HUES48 (cell line): ENCODE results near the gene CBX4.

ENCODE experiments used
- H3K27ac ChIP-seq: one replicate; pipeline ENCODE4 v1.7.0; 2013; ENCODE audit warnings: low read depth, low read length, inconsistent platforms
- H3K27me3 ChIP-seq: 2 replicates; pipeline ENCODE4 v1.6.1; 2013; ENCODE audit warnings: mild to moderate bottlenecking, low read length; ENCODE audit not compliant: control insufficient read depth, insufficient read depth
- H3K36me3 ChIP-seq: 2 replicates; pipeline ENCODE4 v1.6.1; 2013; ENCODE audit warnings: low read length; ENCODE audit not compliant: control insufficient read depth, insufficient read depth
- H3K4me1 ChIP-seq: 2 replicates; pipeline ENCODE4 v1.6.1; 2013; ENCODE audit warnings: mild to moderate bottlenecking, low read length; ENCODE audit not compliant: control insufficient read depth, insufficient read depth
- H3K4me3 ChIP-seq: 2 replicates; pipeline ENCODE4 v1.5.1; 2013; ENCODE audit warnings: mild to moderate bottlenecking, low read depth, low read length
- H3K9ac ChIP-seq: 2 replicates; pipeline ENCODE4 v1.6.1; 2013; ENCODE audit warnings: mild to moderate bottlenecking, low read depth, low read length, moderate library complexity
- H3K9me3 ChIP-seq: 2 replicates; pipeline ENCODE4 v1.6.1; 2013; ENCODE audit warnings: low read length; ENCODE audit not compliant: control insufficient read depth, insufficient read depth

Gene CBX4

DNA sequence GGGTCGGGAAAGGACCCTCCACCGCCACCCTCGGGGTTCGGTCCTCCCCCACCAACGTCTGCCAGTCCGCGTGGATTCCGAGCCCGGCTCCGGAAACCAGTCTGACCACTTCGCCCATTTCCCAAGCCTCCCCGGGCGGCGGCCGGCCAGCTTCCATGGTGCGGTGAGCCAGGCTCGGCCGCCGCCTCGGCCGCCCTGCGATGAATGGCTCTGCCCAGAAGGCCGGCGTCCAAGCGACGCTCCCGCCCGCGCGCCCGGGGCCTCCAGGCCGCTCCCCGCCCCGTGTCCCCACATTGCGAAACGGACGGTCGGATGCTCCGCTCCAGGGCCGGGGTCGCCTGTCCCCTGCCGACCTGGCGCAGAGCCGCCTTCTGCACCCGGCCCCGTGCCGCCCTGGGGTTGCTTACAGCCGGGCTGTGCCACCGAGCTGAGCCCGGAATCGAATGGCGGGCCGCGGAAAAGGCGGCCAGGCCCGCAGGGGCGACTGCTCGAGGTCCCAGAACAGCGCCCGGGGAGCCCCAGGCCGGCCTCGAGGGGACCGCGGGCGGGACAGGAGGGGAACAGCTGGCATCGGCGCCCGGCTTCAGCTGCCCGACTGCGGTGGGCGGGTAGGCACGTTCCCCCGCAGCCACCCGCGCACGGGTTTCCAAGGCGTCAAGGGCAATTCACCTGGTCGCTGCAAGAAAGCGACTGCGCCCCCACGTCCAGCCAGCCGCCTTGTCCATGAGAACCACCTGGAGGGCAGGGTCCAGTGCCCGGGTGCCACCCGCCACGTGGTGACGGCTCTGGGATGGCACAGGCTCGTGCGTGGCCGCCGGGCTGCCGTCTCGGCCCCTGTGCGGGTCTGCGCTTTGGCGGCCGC lies 24.0 kb downstream of the CBX4 start:
- peaks cover 99% of the 10 kb centered on the region for H3K27me3 ChIP-seq
- H3K27ac ChIP-seq, result no peak overlapping the region
- peaks cover 8% of the 10 kb centered on the region for H3K4me1 ChIP-seq
- H3K9ac ChIP-seq, result no peak overlapping the region
- peak overlapping the region; percentile 22; the same call in 1 of the 2 replicates for H3K4me3 ChIP-seq
- no peaks in the 10 kb centered on the region for H3K9me3 ChIP-seq
- no peaks in the 10 kb centered on the region for H3K36me3 ChIP-seq

DNA sequence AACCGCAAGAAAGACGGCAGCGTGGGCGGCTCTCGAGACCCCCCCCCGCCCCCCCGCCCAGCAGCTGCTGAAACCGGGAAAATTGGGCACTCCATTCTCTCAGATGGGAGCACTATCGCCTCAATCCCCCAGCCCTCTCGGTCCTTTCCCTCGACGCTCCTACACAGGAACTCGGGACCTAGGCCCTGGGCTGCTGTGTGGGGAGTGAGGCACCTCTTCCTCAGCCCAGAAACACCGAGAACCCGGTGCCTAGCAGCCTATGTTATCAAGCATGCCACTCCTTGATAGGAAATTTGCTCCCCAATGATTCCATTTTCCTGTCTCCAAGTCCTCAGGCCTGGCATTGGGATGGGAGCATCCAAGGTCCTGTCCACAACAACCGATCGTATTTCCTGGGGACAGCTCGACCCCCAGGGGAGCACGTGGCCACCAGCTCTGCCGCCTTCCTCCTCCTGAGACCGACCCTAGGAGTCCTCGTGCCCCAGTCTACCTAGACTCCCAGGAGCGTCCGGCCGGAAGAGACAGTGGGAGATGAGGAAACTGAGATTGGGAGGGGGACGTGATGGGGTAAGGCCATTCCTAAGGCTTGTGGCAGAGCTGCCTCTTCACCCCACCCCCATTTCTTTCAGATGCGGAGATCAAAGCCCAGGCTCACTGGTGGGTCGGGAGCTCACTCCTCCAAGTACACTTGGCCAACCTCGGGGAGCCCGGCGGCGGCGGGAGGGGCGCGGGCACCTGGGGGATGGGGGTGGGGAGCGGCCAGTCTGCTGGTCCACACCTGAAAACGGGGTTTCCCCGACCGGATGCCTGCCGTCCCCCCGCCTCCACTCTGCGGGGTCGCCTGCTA lies 24.9 kb downstream of the CBX4 start:
- H3K27ac ChIP-seq, result no peak overlapping the region
- H3K4me3 ChIP-seq, result peak overlapping the region; percentile 22; the same call in 1 of the 2 replicates
- peaks cover 10% of the 10 kb centered on the region for H3K4me1 ChIP-seq
- peaks cover 97% of the 10 kb centered on the region for H3K27me3 ChIP-seq
- no peaks in the 10 kb centered on the region for H3K36me3 ChIP-seq
- no peaks in the 10 kb centered on the region for H3K9me3 ChIP-seq
- no peak overlapping the region for H3K9ac ChIP-seq

DNA sequence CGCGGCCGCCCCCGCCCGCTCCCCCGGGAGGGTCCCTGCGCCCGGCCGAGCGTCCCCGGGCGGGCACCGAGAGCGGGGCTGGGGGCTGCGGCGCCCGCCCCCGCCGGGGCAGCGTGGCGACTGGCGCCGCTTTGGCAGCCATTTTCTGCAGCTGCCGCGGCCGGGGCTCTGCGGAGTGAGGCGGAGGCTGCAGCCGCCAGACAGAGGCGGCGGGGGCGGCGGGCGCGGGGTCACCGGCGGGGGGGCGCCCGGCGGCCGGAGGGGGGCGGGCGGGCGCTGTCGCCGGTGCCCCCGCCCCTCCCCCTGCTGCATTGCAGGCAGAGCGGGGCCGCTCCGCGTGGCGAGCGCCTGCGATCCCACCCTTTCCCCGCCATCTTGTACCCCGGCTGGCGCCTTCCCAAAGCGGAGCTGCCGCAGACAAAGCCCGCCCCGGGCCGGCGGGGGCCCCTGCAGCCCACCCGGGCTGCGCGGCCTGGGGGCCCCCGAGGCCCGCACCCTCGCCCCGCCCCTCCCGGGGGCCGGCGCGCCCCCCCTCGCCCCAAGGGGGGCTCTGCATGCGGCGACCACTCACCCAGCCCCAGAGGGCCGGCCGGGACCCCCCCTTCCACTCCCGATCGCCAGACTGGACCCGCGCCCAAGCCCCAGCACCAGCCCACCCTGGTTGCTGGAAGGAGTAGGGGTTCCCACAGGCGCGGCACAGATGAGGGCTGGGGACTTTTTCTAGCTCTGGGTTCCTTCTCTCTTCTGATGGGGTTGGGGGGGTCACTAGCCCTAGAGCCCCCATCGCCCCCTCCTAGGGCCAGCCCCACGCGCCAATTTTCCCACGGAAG lies 25.7 kb downstream of the CBX4 start:
- H3K36me3 ChIP-seq, result no peaks in the 10 kb centered on the region
- H3K27ac ChIP-seq, result no peak overlapping the region
- H3K4me3 ChIP-seq, result no peak overlapping the region; the same call in 1 of the 2 replicates
- no peak overlapping the region for H3K9ac ChIP-seq
- H3K9me3 ChIP-seq, result no peaks in the 10 kb centered on the region
- peaks cover 16% of the 10 kb centered on the region for H3K4me1 ChIP-seq
- peaks cover 97% of the 10 kb centered on the region for H3K27me3 ChIP-seq

DNA sequence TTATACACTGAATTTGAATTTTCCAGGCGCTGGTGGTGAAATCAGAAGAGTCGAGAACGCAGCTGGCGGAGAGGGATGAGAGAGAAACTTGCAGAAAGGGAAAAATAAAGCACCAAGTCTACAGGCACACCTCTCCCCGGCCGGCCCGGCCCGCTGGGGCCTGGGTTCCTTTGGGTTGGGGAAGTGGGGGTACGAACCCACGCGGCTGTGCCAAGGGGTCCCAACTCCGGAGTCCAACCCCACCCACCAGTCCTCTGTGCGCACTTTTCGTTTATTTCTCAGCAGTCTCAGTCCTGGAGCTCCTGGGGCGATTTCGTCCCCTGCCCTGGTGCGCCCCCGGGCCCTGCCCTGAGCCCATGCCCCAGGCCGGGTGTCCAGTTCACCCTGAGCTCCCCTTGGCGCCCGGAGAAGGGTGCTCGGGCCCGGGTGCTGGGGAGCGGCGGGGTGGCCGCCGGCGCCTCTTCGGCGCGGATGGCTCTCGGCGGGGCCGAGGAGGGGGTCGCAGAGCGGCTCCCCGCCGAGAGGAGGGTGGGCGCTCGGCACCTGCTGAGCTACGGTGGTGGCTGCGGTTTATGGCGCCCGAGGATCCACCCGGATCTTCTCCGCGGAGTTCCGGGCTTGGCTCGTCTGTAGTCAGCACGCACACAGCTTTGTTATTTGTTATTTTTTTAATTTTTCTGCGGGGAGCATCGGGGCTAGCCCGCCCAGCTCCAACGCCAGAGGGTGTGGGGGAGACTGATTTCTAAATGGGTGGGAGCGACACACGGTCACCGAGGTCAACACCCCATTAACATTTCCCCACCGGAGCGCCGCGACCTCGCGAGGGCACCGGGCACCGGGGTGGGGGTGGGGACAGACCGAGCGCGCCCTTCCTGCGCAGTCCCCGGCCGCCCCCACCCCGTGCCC lies 26.6 kb downstream of the CBX4 start:
- Histone ChIP-seq H3K36me3 (no peaks in the 10 kb centered on the region), H3K27ac (no peak overlapping the region), H3K4me3 (no peak overlapping the region), H3K27me3 (peaks cover 97% of the 10 kb centered on the region), H3K9ac (no peak overlapping the region), H3K4me1 (peaks cover 16% of the 10 kb centered on the region), H3K9me3 (no peaks in the 10 kb centered on the region)

DNA sequence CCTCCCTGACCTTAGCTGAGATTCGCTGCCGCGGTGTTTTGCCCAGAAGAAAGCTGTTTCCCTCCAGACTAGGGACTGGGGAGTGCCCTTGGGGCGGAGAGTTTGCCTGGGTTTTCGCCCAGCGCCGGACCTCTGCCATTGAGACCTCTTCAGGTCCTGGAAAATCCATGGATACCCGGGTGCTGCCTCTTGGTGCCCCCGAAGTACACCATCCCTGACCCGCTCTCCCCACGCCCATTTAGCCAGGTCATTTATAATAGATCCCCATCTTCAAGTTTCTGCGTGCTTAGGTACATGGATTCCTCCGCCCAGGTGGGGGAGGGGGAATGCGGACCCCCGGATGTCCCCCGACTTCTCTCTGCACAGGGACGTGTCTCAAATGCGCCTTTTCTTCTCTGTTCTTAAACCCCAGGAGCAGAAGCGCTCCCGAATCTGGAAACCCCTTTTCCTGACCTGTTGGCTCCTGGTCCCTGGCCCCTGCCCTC lies 27.3 kb downstream of the CBX4 start:
- H3K9me3 ChIP-seq, result no peaks in the 10 kb centered on the region
- H3K27ac ChIP-seq, result no peak overlapping the region
- no peaks in the 10 kb centered on the region for H3K36me3 ChIP-seq
- H3K27me3 ChIP-seq, result peaks cover 97% of the 10 kb centered on the region
- H3K9ac ChIP-seq, result no peak overlapping the region
- H3K4me1 ChIP-seq, result peaks cover 16% of the 10 kb centered on the region
- no peak overlapping the region for H3K4me3 ChIP-seq

DNA sequence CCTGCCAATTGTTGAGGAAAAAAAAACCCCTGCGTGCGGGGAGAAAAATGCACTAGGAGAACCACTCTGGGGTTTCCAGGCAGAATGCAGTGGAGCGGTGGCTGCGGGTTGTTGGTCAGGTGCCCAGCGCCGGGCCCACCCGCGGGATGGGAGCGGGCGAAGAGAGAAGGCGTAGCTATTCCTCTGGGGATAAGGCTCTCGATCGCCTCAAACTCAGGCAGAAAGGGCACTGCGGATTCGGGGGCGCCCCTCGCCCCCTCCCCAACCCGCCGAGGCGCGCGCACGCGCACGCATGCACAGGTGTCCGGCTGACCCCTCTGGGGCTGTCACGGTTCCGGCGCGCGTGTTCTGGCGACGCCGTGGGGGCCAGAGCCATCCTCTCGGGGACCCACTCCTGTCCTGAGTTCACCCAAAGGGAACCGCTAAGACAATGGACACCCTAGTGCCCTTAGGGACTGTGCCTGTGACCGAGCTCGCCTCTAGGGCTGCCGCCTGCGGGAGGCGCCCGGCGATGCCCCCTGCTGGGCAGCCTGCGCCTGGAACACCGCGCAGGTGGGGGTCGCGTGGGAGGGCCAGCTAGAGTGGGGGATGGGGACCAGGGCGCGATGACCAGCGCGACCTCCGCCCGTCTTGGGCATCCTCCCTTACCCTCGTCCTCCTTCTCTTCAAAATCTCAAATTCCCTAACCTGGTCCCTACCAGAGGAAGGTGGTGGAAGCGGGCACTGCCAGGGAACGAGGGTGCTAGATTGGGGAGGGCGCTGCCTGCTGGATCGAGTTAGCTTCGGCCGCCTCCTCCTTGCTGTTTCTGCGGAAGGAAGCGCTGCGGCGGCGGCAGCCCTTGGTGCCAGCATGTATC lies 28.0 kb downstream of the CBX4 start:
- Histone ChIP-seq H3K27me3 (peaks cover 97% of the 10 kb centered on the region), H3K9ac (no peak overlapping the region), H3K4me3 (peak overlapping the region; percentile 3; the same call in 1 of the 2 replicates), H3K4me1 (peaks cover 19% of the 10 kb centered on the region), H3K9me3 (no peaks in the 10 kb centered on the region), H3K27ac (no peak overlapping the region), H3K36me3 (no peaks in the 10 kb centered on the region)

DNA sequence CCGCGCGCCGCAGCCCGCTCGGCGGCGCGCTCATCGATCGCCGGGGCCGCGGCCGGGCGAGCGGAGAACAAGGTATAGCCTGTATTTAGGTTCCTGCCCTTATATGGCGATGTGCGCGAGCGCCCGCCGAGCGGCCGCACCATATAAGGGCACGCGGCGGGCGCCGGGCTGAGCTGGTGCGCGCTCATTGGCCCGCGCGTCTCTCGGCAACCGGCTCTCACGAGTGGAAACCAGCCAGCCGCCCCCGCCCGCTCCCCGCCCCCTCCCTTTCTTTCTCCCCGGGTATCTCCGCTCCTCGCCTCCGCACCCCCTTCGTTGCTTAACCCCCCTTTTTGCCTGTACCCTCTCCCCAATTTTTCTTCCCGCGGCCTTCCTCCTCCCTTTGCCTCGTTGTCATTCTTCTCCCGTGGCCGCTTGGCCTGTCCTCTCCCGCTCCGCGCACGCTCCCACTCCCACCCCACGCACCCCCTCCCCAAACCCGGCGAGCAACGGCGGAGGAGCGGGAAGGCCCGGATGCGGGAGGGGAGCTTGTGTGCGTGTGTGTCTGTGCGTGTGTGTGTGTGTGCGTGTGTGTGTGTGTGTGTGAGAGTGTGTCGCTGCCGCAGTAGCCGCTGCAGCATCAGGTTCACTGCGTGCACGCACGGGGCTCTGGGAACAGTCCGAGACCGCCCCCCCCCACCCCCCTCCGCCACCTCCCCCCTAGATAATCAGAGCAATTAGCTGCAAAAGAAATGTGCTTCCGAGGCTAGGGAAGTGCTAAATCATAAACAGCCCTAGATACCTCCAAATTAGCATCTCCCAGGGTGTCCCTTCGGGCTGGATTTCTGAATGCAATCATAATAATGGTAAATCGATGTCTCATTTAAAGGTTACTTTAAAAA lies 28.9 kb downstream of the CBX4 start:
- H3K27ac ChIP-seq, result no peak overlapping the region
- H3K9ac ChIP-seq, result no peak overlapping the region
- H3K9me3 ChIP-seq, result no peaks in the 10 kb centered on the region
- peak overlapping the region; percentile 27; the same call in 1 of the 2 replicates for H3K4me3 ChIP-seq
- no peaks in the 10 kb centered on the region for H3K36me3 ChIP-seq
- peaks cover 97% of the 10 kb centered on the region for H3K27me3 ChIP-seq
- H3K4me1 ChIP-seq, result peaks cover 28% of the 10 kb centered on the region

DNA sequence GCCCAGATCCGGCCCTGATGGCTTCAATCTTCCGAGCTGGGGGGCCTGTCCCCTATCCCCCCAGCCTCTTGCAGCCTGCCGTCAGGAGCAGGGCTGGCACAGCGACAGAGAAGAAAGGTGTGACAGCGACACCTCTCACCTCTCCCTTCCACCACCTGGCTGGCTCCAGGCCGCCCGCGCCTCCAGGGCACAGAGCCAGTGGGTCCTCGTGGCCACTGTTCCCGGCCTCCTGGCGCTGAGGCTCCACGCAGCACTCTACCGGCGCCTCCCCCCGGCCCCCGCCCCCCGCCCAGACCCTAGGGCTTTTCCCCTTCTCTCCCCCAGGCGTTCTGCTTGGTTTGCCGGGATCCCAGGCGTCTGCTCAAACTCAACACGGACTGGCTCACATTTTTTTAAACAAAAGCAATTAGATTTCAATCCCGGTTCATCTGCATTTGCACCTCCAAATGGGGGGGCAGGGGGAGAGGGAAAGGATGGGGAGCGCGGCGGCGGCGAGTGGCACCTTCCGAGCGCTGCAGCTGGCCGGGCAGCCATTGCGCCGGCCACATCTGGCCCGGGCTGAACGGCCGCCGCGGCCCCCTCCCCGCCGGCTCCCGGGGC lies 29.6 kb downstream of the CBX4 start:
- peak overlapping the region; percentile 45; the same call in 1 of the 2 replicates for H3K4me3 ChIP-seq
- H3K9ac ChIP-seq, result no peak overlapping the region

More for the DNA sequence above, 29.6 kb downstream of the CBX4 start:
- Histone ChIP-seq H3K36me3 (no peaks in the 10 kb centered on the region), H3K27me3 (peaks cover 97% of the 10 kb centered on the region), H3K27ac (no peak overlapping the region), H3K9me3 (no peaks in the 10 kb centered on the region), H3K4me1 (peaks cover 34% of the 10 kb centered on the region)
